K562 (cell line): Measurements from ENCODE around the gene NEUROD2. TPM values are rescaled to one million over a fixed set of nuclear protein-coding genes. Genes with fewer than 3 reads are reported as not detected.

Source experiments
- CBX8 ChIP-seq: fragments of 200-600 bp; sonication (generic); IDR thresholded peaks from 2 replicates; pipeline ENCODE4 v1.6.1; 2012; ENCODE audit warnings: borderline replicate concordance, mixed run types, low read depth, mild to moderate bottlenecking, moderate library complexity, mixed read lengths, low read length, control low read depth, inconsistent platforms; ENCODE audit not compliant: poor library complexity, severe bottlenecking; ENCODE audit errors: extremely low read depth
- DDX20 ChIP-seq: fragments of 450-650 bp; IDR thresholded peaks from 2 replicates; pipeline ENCODE4 v1.6.1; 2016; ENCODE audit warnings: missing genetic modification characterization, low read depth, mild to moderate bottlenecking, missing compliant biosample characterization, moderate library complexity
- GABPB1 ChIP-seq: sonication (generic); formaldehyde crosslinking; IDR thresholded peaks from 2 replicates; pipeline ENCODE4 v1.8.0; 2022; ENCODE audit warnings: mild to moderate bottlenecking, missing genetic modification reagents
- GTF2F1 ChIP-seq: IDR thresholded peaks from 2 replicates; pipeline ENCODE4 v1.6.1; 2011; ENCODE audit warnings: low read depth, low read length, improper control_type of control experiment
- HMGXB4 ChIP-seq: sonication (generic); formaldehyde crosslinking; IDR thresholded peaks from 2 replicates; pipeline ENCODE4 v1.8.1; 2023; ENCODE audit warnings: mild to moderate bottlenecking, missing genetic modification reagents
- MCM2 ChIP-seq: fragments of 450-650 bp; IDR thresholded peaks from 2 replicates; pipeline ENCODE4 v1.6.1; 2017; ENCODE audit warnings: low read depth, mild to moderate bottlenecking
- RBM25 ChIP-seq: fragments of 200-400 bp; formaldehyde crosslinking; IDR thresholded peaks from 2 replicates; pipeline ENCODE4 v1.6.1; 2018; ENCODE audit warnings: low read length, low read depth, moderate library complexity; ENCODE audit not compliant: severe bottlenecking
- REST ChIP-seq, 2 experiments: fragments of 450-650 bp; formaldehyde crosslinking in 1 of 2; IDR thresholded peaks; 2 replicates each; pipeline versions ENCODE4 v1.4.0 to v1.6.1; 2014 to 2020; ENCODE audit warnings: mild to moderate bottlenecking in 2 of 2, borderline replicate concordance in 1 of 2, low read depth in 1 of 2
- TAL1 ChIP-seq: fragments of 450-650 bp; IDR thresholded peaks from 2 replicates; pipeline ENCODE4 v1.6.1; 2016; ENCODE audit warnings: mild to moderate bottlenecking
- YY1 ChIP-seq, 3 experiments: IDR thresholded peaks; 2 replicates each; pipeline ENCODE4 v1.6.1; 2011; ENCODE audit warnings: low read length in 2 of 3, mild to moderate bottlenecking in 2 of 3, moderate library complexity in 2 of 3, borderline replicate concordance in 1 of 3, control low read depth in 1 of 3, low read depth in 1 of 3; ENCODE audit not compliant: insufficient read depth in 3 of 3, insufficient replicate concordance in 2 of 3, control insufficient read depth in 1 of 3, insufficient read length in 1 of 3; ENCODE audit errors: extremely low read depth in 1 of 3
- ZKSCAN1 ChIP-seq: fragments of 150-350 bp; IDR thresholded peaks from 2 replicates; pipeline ENCODE4 v1.6.1; 2016; ENCODE audit warnings: low read depth, low read length
- ZNF121 ChIP-seq: sonication (generic); formaldehyde crosslinking; conservative IDR thresholded peaks from 2 replicates; pipeline ENCODE4 v1.8.0; 2022; ENCODE audit warnings: missing genetic modification reagents
- polyA plus RNA-seq, 8 experiments: library from polyadenylated mRNA; depleted of rRNA in 4 of 8; stranded (reverse) in 5 of 8; unstranded in 3 of 8; fragments of >200 nt; fragmentation: Nextera tagmentation in 2 of 8; fragmentation: Illumina TruSeq in 1 of 8; extraction: Ambion mirVana in 2 of 8; extraction: Trizol in 1 of 8; gene quantifications; 2 replicates each; pipeline versions ENCODE4 v1.2.1 to v1.2.3, GENCODE V29; 2011 to 2014; ENCODE audit warnings: inconsistent platforms in 1 of 8, missing spikeins in 1 of 8
- total RNA-seq, 7 experiments: library from RNA; depleted of rRNA in 6 of 7; stranded (reverse); fragments of >200 nt in 6 of 7; fragmentation: Illumina TruSeq in 2 of 7; extraction: Trizol in 2 of 7; gene quantifications; 2 replicates each; pipeline versions ENCODE4 v1.2.1 to v1.2.3, GENCODE V29; 2011 to 2021; ENCODE audit warnings: low replicate concordance in 1 of 7
- TF ChIP-seq, protein P1 (sequence below): fragments of 450-650 bp; formaldehyde crosslinking; IDR thresholded peaks from 2 replicates; pipeline ENCODE4 v1.4.0; 2022; ENCODE audit warnings: mild to moderate bottlenecking, moderate library complexity
- TF ChIP-seq, protein P2 (sequence below): fragments of 450-650 bp; IDR thresholded peaks from 2 replicates; pipeline ENCODE4 v1.6.1; 2014; ENCODE audit warnings: low read depth, mild to moderate bottlenecking, moderate library complexity, borderline replicate concordance

The NEUROD2 gene
- total and polyA plus RNA-seq, 9 of the 15 experiments (the other 6 are each of a cell fraction or from before 2014, with no cell fraction given), result not detected

- TF ChIP-seq, protein P1, sequence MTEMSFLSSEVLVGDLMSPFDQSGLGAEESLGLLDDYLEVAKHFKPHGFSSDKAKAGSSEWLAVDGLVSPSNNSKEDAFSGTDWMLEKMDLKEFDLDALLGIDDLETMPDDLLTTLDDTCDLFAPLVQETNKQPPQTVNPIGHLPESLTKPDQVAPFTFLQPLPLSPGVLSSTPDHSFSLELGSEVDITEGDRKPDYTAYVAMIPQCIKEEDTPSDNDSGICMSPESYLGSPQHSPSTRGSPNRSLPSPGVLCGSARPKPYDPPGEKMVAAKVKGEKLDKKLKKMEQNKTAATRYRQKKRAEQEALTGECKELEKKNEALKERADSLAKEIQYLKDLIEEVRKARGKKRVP, result 0 out of 2 replicates have a peak, but pooled peaks have one; percentile 26
- no peak for TF ChIP-seq ZKSCAN1
- peak in 2 of 3 experiments; percentile 16 to 38 for TF ChIP-seq YY1 (IDR thresholded peaks at IDR 0.05; ENCODE audit: borderline replicate concordance in 1 of 3, control insufficient read depth in 1 of 3, extremely low read depth in 1 of 3, insufficient read depth in 3 of 3, insufficient read length in 1 of 3, insufficient replicate concordance in 2 of 3, low read depth in 1 of 3, low read length in 2 of 3)
- no peak for TF ChIP-seq GTF2F1
- TF ChIP-seq ZNF121 (CRISPR knock-in tag), result no peak
- no peak for TF ChIP-seq MCM2
- TF ChIP-seq HMGXB4 (CRISPR knock-in tag), result no peak
- TF ChIP-seq DDX20 (tag), result no peak
- TF ChIP-seq RBM25, result no peak
- no peak for TF ChIP-seq CBX8
- TF ChIP-seq GABPB1 (CRISPR knock-in tag), result no peak
- TF ChIP-seq, protein P2, sequence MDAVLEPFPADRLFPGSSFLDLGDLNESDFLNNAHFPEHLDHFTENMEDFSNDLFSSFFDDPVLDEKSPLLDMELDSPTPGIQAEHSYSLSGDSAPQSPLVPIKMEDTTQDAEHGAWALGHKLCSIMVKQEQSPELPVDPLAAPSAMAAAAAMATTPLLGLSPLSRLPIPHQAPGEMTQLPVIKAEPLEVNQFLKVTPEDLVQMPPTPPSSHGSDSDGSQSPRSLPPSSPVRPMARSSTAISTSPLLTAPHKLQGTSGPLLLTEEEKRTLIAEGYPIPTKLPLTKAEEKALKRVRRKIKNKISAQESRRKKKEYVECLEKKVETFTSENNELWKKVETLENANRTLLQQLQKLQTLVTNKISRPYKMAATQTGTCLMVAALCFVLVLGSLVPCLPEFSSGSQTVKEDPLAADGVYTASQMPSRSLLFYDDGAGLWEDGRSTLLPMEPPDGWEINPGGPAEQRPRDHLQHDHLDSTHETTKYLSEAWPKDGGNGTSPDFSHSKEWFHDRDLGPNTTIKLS, result peak; percentile 71; the same call in 1 of the 2 replicates
- TF ChIP-seq REST (IDR thresholded peaks at IDR 0.05; ENCODE audit: borderline replicate concordance), result peak; percentile 72
- no peak for TF ChIP-seq REST (CRISPR knock-in tag; IDR thresholded peaks at IDR 0.05; ENCODE audit: low read depth)
- TF ChIP-seq TAL1, result peak; percentile 48; the same call in 1 of the 2 replicates
These were observed 42.4 kb upstream of the NEUROD2 start (continued) for GRCh38 chr17:39650121-39650579.
